Effector CD4-positive, alpha-beta T cell (primary cell): ENCODE results near the gene ZNF844.
"Not testable (repeated sequence)": the region's sequence is repeated elsewhere in the genome, so short reads cannot be mapped to it uniquely, and the experiment has no call there.

ENCODE experiments used
- DNase-seq: peaks from one replicate; pipeline ENCODE4 v3.0.0-alpha.2; 2020

Gene ZNF844

DNA sequence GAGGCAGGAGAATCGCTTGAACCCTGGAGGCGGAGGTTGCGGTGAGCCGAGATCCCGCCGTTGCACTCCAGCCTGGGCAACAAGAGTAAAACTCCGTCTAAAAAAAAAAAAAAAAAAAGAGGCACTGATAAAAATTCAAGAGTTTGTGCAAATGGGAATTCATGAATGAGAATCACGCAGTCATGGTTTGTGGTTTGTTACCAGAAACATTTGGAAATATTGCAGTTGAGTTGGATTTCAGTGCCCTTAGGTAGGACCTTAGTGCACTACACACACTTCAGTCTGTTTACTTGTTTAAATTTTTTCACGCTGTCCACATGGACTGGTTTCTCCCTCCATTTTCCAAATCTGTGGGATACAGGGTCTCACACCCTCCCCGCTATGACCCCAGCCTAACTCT, 28.4 kb downstream of the ZNF844 start:
- no peak for DNase-seq

- no peak for DNase-seq
Measured at GRCh38 chr19:12093777-12094176, 29.2 kb downstream of the ZNF844 start.

DNA sequence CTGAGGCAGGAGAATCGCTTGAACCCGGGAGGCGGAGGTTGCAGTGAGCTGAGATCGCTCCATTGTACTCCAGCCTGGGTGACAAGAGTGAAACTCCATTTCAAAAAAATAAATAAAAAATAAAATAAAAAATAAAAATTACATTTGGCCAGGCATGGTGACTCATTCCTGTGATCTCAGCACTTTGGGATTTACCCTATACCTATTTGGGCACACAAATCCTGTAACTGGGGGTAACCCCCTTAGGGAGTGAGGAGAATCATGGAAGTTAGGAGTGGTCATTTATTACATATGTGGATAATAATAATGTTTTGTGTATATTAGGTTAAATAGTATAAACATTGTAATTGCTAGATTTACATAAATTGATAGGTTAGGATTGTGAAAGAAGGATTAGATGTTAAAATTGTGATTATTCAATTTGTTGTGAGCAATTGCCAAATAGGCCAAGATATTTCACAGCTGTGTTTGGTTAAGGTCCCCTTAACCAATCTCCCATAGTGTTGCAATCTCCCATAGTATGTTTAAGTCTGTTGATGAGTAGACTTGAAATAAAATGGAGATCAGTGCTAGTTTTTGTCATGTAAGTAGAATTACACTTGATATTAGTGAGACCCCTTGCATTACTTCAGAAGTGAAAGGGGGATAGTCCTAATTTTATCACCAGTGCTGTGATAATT, 30.7 kb downstream of the ZNF844 start:
- no peak for DNase-seq

- DNase-seq: no peak
Measured at GRCh38 chr19:12098040-12098439, 33.5 kb downstream of the ZNF844 start.

- not testable (repeated sequence) for DNase-seq
Measured at GRCh38 chr19:12103909-12104308, 39.4 kb downstream of the ZNF844 start.

DNA sequence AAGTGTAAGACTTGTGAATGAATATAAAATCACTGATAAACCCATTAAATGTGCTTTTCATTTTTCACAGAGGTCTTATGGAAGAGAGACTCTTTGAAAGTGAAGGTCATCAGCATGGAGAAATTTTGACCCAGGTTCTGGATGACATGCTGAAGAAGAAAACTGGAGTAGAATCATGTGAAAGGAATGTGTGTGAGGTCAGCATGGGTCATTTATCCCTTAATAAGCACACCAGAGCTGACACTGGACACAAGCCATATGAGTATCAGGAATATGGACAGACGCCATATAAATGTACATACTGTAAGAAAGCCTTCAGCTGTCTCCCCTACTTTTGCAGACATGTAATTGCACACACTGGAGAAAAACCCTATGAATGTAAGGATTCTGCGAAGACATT, 46.6 kb downstream of the ZNF844 start:
- no peak for DNase-seq

GRCh38 chr19:12111943-12112637, 47.6 kb downstream of the ZNF844 start:
- DNase-seq: no peak

DNA sequence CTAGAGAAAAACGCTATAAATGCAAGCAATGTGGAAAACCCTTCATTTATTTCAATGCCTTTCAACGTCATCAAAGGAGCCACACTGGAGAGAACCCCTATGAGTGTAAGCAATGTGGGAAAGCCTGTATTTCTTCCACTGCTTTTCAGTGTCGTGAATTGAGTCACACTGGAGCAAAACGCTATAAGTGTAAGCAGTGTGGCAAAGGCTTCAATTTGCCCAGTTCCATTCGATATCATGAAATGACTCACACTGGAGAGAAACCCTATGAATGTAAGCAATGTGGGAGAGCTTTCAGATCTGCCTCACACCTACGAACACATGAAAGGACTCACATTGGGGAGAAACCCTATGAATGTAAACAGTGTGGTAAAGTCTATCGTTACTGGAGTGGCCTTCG, 48.2 kb downstream of the ZNF844 start:
- DNase-seq: no peak

- no peak for DNase-seq
Measured at GRCh38 chr19:12113121-12113520, 48.6 kb downstream of the ZNF844 start.

GRCh38 chr19:12117201-12117970, 52.9 kb downstream of the ZNF844 start:
- no peak for DNase-seq

GRCh38 chr19:12126707-12127106, 62.2 kb downstream of the ZNF844 start:
- no peak for DNase-seq
